Measurements from ENCODE around the gene FBXW11.
"Not testable (repeated sequence)": the region's sequence is repeated elsewhere in the genome, so short reads cannot be mapped to it uniquely, and the experiment has no call there.

FBXW11 gene

DNA sequence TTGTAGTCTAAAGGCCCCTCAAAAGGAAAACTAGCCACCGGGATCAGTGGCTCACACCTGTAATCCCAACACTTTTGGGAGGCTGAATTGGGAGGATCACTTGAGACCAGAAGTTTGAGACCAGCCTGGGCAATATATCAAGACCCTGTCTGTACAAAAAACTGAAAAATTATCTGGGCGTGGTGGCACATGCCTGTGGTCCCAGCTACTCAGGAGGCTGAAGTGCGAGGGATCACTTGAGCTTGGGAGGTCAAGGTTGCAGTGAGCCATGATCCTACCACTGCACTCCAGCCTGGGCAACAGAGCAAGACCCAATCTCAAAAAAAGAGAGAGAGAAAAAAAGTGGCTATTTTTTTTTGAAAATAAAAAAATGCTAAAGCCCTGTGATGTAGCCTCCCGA is 55.2 kb downstream of the FBXW11 start:
- DNase-seq: no peak

DNA sequence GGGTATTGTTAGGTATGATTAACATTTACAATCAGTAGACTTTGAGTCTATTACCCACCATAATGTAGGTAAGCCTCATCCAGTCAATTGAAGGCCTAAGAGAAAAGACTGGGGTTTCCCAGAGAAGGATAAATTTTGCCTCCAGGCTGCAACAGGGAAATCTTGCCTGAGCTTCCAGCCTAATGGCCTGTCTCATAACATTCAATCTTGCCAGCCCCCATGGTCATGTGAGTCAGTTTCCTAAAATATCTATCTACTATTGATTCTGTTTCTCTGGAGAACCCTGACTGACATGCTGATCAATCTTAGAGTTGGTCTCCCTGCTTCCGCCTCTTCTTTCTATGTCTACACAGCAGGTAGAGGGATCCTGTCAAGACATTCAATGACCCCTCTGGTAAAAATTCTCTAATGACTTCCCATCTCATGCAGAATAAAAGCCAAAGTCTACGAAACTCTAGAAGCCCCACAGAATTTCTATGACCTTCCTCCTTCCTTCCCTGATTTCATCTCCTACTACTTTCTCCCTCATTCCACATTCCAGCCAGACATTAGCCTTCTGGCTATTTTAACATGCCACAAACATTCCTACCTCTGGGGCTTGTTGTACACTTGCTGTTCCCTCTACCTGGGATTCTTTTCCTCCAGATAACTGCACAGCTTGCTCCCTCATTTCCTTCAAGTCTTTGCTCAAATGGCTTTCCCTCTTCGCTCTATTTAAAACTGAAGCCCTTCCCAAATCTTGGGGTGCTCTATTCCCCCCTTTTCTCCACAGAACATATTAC is 60.2 kb downstream of the FBXW11 start:
- no peak for DNase-seq

DNA sequence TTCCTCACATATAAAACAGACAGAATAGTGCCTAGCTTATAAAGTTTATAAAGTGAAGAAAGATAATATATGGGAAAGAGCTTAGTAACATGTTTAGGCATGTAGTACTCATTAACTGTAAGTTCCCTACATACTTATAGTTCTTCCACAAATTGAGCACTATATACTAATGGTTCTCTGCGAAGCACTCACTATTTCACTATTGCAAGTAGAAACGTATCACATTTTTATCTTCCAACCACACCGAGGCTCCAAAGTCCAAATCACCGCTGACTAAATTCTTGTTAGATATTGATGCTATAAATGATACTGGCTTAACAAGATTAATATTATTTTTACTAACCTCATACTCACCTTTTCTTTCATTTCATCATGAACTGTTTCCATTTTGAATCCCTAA is 61.0 kb downstream of the FBXW11 start:
- DNase-seq: no peak

DNA sequence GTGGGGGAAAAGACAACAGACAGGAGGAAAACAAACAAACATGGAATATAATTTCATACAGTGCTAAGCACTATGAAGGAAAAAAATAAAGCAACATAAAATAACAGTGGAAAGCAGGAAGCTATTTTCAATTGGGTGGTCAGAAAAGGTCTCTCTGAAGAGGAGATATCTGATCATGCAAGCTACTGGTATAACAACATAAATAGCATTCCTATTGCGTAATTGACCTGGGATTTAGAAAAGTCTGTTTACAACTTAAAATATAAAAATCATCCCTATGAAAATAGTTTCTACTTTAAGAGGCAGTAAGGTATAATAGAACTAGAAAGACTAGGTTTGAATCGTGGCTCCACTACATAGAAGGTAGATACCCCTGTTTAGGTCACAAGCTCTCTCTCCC is 61.4 kb downstream of the FBXW11 start:
- DNase-seq: no peak

DNA sequence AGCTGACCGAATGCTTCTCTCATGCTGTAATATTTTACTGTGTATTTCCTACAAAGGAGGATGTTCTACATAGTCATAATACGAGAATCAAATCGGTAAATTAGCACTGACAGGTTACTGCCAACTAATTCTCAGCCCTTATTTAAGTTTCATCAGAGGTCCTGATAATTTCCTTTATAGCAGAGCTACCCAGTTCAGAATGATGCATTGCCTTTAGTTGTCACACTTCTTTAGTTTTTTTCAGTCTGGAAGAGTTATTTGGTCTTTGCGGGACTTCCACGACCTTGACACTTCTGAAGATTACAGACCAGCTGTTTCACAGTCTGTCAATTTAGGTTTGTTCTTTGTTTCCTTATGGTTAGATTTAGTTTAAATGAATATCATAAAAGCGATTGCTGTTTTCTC is 64.3 kb downstream of the FBXW11 start:
- not testable (repeated sequence) for DNase-seq

DNA sequence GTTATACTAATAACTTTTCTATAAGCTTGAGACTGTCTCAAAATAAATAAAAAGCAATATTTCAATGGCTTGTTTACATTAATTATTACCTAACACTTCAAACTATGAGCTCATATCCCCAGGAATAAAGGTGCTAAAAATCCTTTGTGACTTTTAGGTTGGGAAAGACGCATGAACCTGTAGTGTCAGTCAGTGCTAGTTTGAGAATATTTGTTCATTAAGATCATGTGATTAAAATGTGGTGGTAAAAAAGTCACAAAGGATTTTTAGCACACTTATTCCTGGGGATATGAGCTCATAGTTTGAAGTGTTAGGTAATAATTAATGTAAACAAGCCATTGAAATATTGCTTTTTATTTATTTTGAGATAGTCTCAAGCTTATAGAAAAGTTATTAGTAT is 64.8 kb downstream of the FBXW11 start:
- DNase-seq: not testable (repeated sequence)

DNA sequence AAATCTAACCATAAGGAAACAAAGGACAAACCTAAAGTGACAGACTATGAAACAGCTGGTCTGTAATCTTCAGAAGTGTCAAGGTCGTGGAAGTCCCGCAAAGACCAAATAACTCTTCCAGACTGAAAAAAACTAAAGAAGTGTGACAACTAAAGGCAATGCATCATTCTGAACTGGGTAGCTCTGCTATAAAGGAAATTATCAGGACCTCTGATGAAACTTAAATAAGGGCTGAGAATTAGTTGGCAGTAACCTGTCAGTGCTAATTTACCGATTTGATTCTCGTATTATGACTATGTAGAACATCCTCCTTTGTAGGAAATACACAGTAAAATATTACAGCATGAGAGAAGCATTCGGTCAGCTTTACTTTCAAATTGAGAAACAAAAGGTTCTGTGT is 65.2 kb downstream of the FBXW11 start:
- DNase-seq: not testable (repeated sequence)

DNA sequence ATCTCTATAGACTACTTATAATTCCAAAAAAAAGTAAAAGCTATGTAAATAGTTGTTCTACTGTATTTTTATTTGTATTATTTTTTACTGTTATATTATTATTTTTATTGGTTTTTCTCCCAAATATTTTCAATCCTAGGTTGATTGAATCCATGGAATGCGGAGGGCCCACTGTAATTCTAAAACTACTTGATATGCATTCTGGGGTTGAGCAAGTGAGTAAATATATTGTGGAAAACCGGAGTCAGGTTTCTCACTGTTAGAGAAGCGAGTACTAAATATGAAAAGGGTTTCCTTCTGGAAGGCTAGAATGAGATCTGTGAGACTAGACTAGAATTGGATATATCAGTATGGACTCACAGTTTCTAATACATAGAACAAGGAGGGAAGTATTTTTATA is 66.5 kb downstream of the FBXW11 start:
- no peak for DNase-seq

DNA sequence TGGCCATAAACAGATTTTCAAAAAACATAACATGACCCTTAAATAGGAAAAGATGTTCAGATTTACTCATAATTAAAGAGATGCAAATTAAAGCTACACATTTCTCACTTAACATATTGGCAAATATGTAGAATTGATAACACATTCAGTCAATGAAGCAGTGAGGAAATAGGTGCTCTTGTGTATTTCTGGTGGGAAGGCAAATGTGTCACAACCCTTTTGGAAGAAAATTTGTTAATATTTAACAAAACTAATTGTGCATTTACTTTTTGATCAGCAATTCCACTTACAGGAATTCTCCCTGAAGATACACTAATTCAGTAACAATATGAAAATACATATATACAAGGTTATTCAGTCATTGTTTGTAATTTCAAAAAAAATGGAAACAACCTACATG is 68.1 kb downstream of the FBXW11 start:
- DNase-seq: no peak

DNA sequence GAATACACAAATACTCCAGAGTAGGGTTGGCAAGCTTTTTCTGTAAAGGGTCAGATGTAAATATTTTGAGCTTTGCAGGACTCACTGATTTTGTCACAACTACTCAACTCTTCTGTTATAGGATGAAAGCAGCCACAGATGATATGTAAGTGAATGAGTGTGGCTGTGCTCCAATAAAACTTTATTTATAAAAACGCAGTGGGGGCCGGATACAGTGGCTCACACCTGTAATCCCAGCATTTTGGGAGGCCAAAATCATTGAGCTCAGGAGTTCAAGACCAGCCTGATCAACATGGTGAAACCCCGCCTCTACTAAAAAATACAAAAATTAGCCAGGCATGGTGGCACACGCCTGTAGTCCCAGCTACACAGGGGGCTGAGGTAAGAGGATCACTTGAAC is 69.1 kb downstream of the FBXW11 start:
- no peak for DNase-seq

DNA sequence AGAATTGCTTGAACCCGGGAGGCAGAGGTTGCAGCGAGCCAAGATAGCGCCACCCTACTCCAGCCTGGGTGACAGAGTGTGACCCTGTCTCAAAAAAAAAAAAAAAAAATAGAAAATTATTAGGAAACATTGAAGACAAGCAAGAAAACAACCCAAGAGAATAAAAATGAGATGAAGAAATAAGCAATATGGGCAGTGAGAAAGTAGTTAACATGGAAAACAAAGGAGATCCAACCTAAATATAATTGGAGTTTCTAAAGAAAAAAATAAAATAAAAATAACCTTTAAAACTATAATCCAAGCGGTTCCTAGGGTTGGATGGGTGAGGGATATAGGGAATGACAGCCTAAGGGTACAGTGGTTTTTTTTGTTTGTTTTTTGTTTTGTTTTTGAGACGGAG is 71.9 kb downstream of the FBXW11 start:
- no peak for DNase-seq

DNA sequence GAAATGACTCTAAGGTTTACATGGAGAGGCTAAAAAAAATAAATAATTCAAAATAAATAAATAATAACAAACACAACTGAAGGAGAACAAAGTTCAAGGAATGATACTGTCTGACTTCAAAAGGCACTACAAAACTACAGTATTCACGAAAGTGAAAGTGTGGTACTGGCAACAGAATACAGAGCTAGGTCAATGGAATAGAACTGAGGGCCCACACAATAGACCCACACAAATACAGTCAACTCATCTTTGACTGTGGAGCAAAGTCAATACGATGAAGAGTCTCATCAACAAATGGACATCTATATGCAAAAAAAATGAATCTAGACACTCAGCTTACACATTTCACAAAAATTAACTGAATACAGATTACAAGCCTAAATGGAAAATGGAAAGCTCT is 75.3 kb downstream of the FBXW11 start:
- DNase-seq: no peak

DNA sequence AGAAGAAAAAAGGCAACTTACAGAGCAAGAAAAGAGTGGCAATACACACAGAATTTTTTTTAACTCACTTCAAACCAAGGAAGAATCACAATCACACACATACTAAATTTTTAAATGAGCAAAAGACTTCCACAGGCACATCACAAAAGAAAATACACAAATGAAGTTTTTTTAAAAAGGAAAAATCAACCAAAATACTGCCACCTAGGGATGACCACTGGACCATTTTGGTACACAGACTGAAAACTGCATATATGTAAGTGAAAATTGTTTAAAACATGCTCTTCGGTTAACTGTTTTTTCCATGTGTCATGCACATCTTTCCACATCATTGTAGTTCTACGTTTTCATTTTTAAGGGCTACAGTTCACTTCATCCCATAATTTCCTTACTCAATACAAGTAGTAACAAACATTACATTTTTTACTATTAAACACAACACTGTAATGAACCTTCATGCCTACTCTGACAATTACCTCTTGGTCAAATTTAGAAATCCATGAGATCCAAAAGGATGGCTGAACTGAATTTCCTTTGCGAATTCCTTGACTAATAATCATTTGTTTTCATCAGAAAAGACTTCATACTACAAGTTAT is 79.0 kb downstream of the FBXW11 start:
- DNase-seq: no peak

DNA sequence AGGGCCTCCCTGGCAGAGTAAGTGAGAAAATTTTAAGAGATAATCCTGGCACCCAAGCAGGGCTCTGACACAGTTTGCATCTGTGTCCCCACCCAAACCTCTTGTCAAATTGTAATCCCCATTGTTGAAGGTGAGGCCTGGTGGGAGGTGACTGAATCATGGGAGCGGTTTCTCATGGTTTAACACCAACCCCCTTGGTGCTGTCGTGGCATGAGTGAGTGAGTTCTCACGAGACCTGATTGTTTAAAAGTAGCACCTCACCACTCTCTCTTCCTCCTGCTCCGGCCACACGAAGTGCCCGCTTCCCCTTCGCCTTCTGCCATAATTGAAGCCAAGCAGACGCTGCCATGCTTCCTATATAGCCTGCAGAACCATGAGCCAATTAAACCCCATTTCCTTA is 80.1 kb downstream of the FBXW11 start:
- DNase-seq: no peak

DNA sequence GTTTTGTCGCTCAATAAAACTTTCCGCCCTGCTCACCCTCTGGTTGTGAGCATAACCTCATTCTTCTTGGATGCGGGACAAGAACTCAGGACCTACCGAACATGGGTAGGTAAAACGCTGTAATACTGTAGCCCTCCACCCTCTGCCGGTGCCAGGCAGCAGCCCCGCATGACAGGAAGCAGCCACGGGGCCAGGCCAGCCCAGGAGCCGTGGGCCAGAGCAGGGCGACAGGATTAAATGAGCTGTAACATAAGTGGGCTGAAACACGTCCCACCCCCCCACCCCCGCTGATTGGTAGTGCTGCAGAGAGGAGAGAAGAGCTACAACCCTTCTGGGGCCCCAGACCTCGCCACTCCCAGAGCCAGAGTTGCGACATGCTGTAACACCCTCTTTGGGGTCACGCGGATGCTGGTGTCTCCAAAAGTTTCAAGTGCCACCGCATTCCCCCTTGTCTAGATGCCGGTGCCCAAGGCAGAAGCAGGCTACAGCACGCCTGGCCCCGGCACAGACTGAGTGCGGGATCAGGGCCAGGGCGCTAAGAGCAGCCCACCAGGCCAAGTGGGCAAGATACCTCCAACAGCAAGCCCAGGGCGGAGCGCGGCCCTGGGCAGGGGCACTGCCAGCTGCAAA is 81.8 kb downstream of the FBXW11 start:
- no peak for DNase-seq

DNA sequence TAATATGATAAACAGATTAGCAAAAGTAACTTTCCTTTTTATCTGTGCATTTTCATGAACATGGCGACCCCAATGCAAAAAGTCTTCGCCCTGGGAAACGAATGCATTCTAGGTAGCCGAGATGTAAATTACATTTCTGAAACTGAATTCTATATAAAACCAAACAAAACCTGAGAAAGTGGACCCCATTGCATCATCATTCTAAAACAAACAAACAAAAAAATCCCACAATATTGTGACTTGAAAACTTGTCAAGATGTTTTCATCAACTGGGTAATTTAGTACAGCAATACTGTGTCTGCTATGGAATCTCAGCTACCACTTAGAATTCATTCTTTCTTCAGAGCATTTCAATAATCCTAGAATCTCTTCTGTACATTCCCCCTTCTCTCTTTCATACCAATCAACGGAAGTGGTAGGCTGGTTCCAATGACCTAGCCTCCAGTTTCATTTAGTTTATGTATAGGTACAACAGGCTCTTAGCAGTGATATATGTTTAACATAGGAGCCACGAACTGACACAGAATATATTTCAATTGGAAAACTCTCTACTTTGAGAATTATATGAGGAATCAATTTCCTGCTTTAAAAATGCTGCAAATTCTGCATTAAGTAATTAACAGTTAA is 85.6 kb downstream of the FBXW11 start:
- no peak for DNase-seq

DNA sequence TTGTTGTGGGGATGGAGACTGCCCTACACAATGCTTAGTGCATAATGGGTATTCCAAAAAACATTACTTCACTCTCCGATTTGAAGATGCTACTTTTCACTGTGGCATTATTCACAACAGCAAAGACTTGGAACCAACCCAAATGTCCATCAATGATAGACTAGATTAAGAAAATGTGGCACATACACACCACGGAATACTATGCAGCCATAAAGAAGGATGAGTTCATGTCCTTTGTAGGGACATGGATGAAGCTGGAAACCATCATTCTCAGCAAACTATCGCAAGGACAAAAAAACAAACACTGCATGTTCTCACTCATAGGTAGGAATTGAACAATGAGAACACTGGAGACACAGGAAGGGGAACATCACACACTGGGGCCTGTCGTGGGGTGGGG is 90.7 kb downstream of the FBXW11 start:
- not testable (repeated sequence) for DNase-seq

DNA sequence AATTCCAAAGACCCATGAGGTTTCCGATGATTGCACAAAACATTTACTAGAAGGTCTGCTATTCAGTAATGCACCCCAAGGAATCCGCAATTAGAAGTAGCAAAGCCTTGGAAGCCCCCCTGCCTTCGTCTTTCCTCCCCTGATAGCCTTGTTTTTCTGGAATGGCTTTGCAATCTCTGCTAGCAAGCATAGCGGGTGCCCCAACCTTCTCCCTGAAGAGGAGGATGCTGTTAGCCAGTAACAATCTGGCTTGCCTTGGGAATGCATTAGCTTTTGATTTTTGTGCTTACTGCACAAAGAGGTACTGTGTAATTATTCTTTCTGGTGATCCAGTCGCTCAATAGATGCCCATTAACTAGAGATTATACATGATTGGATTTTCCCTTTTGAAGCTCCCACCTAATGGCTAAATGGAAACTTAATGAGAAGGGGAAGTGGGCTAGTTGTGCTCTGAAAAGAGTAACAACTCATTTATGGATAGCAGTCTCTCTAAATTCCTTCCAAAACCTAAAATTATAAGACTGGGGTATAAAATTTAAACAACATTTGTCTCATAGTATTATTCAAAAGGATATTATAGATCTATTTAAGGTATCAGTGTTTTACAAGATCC is 91.6 kb downstream of the FBXW11 start:
- no peak for DNase-seq

DNA sequence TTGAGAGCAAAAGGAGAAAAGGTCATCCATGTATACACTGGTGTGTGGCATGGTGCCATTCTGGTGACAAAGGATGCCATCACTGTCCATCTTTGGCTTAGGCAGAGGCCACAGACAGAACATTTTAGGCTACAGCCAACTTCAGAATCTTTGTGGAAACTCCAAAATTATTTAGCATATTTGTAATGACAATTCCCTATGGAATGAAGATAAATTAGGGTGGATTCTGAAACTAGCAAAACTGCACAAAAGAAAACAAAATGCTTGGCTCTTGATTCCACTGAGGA is 92.5 kb downstream of the FBXW11 start:
- no peak for DNase-seq

DNA sequence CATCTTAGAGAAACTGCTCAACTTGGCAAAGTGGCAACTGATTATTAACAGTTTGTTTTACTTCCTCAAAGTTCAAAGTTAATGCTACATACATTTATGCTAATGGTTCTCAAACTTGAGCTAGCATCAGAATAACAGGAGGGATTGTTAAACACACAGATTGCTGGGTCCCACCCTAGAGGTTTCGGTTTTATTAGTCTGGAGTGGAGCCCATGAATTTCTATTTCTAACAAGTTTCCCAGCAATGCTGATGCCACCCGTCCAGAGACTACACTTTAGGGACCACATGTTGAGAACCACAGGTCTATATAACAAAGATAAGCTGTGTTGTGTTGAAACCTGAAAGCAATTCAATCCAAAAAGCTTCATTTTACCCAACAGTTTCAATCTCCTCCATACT is 95.3 kb downstream of the FBXW11 start:
- DNase-seq: no peak

DNA sequence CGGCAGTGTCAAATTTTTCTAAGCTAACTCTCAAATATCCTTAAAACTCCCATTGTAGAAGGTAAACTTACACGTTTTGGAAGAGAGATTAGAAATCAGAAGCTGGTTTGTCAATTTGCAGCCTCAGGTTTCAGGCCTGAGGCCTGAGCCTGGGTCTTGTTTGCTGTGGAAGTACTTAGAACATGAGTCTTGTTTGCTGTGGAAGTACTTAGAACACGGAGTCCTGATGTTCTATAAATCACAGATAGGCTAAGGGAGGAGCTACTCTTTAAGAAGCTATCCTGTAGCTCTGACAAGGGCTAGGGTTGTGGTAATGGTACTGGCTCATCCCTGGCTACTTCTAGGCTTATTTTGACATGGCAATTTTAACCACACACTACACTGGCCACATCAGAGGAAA is 97.8 kb downstream of the FBXW11 start:
- DNase-seq: no peak

DNA sequence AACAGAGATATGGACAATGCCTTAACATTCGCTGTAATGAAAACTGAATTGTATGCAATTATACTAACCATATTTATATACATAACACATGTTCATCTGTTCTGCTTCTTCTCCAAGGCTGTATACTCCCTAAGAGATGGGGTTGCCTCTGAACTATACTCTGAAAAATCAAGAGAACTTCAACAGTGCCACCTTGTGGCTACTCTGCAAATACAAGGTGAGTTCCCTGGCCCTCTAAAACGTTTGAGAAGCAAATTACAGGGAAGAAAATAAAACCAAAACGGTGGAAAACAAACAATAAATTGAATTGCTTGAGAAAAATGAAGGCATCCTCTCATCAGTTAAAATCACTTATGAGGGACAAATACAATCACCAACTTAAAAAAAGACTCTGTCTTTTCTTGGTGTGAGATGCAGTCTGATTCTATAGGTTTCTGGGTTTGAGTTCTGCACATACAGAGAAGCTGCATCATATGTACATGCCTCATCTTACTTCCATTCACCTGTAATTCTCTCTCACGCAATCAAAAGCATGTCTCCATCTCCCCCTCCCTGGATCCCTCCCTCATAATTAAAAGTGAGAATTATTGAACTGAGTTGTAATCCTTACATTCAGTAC is 98.6 kb downstream of the FBXW11 start:
- peak; percentile 35 for DNase-seq
